ENCODE measurements around the gene RNU5D-1. TPM values are rescaled to one million over a fixed set of nuclear protein-coding genes. Genes with fewer than 3 reads are reported as not detected.
"Not testable (repeated sequence)": the region's sequence is repeated elsewhere in the genome, so short reads cannot be mapped to it uniquely, and the experiment has no call there.

RNU5D-1 gene
- total RNA-seq, 1 donor from 2014 or later = not detected

DNA sequence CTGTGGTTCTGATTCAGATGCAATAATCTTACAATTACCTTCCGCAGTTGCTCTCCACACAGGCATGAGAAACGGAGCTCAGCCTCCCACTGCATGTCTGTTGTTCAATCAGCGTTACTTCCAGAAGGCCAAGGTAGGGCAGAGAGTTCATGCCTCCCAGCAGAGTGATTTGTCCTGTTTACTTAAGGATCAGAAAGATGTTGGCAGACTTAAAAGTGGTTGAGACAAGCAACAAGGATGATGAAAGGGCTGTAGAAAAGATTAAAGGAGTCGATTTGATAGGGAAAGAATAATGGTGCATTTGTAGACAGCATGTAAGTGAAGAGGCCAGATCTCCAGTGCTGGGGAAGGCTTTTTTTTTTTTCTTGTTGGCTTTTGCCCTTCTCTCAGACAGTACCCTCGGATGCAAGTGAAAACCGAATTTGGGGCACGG is 29.8 kb downstream of the RNU5D-1 start:
- H3K4me3 ChIP-seq = no peak overlapping the region
- no peak for ATAC-seq
- H3K4me1 ChIP-seq = peaks cover 4% of the 10 kb centered on the region
- H3K9me3 ChIP-seq = no peaks in the 10 kb centered on the region
- H3K27me3 ChIP-seq (ENCODE audit: low read depth) = no peaks in the 10 kb centered on the region
- no peak for DNase-seq
- intact Hi-C loops (cut with DNase I) = no loop called here
- H3K27ac ChIP-seq = no peak overlapping the region
- TF ChIP-seq, protein P1, sequence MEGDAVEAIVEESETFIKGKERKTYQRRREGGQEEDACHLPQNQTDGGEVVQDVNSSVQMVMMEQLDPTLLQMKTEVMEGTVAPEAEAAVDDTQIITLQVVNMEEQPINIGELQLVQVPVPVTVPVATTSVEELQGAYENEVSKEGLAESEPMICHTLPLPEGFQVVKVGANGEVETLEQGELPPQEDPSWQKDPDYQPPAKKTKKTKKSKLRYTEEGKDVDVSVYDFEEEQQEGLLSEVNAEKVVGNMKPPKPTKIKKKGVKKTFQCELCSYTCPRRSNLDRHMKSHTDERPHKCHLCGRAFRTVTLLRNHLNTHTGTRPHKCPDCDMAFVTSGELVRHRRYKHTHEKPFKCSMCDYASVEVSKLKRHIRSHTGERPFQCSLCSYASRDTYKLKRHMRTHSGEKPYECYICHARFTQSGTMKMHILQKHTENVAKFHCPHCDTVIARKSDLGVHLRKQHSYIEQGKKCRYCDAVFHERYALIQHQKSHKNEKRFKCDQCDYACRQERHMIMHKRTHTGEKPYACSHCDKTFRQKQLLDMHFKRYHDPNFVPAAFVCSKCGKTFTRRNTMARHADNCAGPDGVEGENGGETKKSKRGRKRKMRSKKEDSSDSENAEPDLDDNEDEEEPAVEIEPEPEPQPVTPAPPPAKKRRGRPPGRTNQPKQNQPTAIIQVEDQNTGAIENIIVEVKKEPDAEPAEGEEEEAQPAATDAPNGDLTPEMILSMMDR (IDR thresholded peaks at IDR 0.05) = no peak
- no peaks in the 10 kb centered on the region for H3K36me3 ChIP-seq

- TF ChIP-seq, protein P1 (IDR thresholded peaks at IDR 0.05) = no peak
- no peak overlapping the region for H3K4me3 ChIP-seq
- H3K4me1 ChIP-seq = peaks cover 4% of the 10 kb centered on the region
- DNase-seq (no peak), ATAC-seq (no peak)
- no peaks in the 10 kb centered on the region for H3K36me3 ChIP-seq
- H3K27me3 ChIP-seq (ENCODE audit: low read depth) = no peaks in the 10 kb centered on the region
- no peak overlapping the region for H3K27ac ChIP-seq
- no peaks in the 10 kb centered on the region for H3K9me3 ChIP-seq
- intact Hi-C loops (cut with DNase I) = no loop called here
Observed at GRCh38 chr1:44700573-44700972, 30.4 kb downstream of the RNU5D-1 start.

- H3K27ac ChIP-seq; H3K4me1 ChIP-seq; ATAC-seq; H3K36me3 ChIP-seq; H3K9me3 ChIP-seq; H3K4me3 ChIP-seq; intact Hi-C loops (cut with DNase I); H3K27me3 ChIP-seq (ENCODE audit: low read depth); DNase-seq: not testable (repeated sequence)
Observed at GRCh38 chr1:44699375-44699774, 31.6 kb downstream of the RNU5D-1 start.

- Histone ChIP-seq H3K4me3 (no peak overlapping the region), H3K27ac (no peak overlapping the region), H3K4me1 (peaks cover 4% of the 10 kb centered on the region), H3K36me3 (no peaks in the 10 kb centered on the region), H3K27me3 (ENCODE audit: low read depth) (no peaks in the 10 kb centered on the region), H3K9me3 (no peaks in the 10 kb centered on the region)
- DNase-seq (no peak), ATAC-seq (no peak)
- TF ChIP-seq, protein P1 (IDR thresholded peaks at IDR 0.05) = no peak
- intact Hi-C loops (cut with DNase I) = no loop called here
Observed at GRCh38 chr1:44698138-44698537, 32.8 kb downstream of the RNU5D-1 start.

DNA sequence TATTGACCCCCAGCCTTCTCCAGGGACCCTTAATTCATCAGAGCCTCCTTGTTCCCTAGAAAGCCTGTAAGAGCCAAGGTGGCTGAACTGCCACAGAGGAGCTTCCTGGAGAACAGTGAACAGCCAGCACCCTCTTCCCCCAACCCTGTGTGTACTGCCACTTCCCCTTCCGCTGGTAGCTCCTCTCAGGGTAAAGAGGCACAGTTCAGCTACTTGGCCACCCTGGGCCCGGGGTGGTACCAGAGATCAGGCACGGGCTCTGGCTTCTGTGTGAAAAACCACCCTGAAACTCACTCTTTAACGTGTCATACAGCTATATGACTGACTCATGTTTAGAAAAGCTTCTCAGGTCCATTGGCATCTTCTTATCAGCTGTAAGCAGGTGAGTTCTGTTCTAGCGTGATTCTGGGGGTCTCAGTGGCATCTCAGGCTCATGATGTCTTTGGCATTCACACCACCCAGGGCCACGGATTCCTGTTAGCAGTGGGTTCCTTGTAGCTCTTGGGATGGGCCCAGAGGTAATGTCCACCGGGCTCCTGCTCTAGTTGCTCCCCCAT is 34.1 kb downstream of the RNU5D-1 start:
- Histone ChIP-seq H3K4me3 (no peak overlapping the region), H3K36me3 (no peaks in the 10 kb centered on the region), H3K4me1 (peaks cover 4% of the 10 kb centered on the region), H3K9me3 (no peaks in the 10 kb centered on the region), H3K27ac (no peak overlapping the region), H3K27me3 (ENCODE audit: low read depth) (no peaks in the 10 kb centered on the region)
- ATAC-seq (peak; percentile 41 to 73), DNase-seq (no peak)
- TF ChIP-seq, protein P1 (IDR thresholded peaks at IDR 0.05) = no peak
- intact Hi-C loops (cut with DNase I) = no loop called here

GRCh38 chr1:44696101-44696500 is 34.9 kb downstream of the RNU5D-1 start:
- Histone ChIP-seq H3K27me3 (ENCODE audit: low read depth) (no peaks in the 10 kb centered on the region), H3K4me3 (no peak overlapping the region), H3K36me3 (no peaks in the 10 kb centered on the region), H3K27ac (no peak overlapping the region), H3K9me3 (no peaks in the 10 kb centered on the region), H3K4me1 (peaks cover 4% of the 10 kb centered on the region)
- TF ChIP-seq, protein P1 (IDR thresholded peaks at IDR 0.05) = no peak
- intact Hi-C loops (cut with DNase I) = no loop called here
- ATAC-seq = no peak
- no peak for DNase-seq

Measured in lower lobe of right lung (tissue), 2 donors.